HL-60 (cell line): ENCODE results near the gene NOP9.

ENCODE experiments used
- POLR2AphosphoS5 ChIP-seq: IDR thresholded peaks from 2 replicates; pipeline ENCODE4 v1.6.1; 2012; ENCODE audit warnings: low read depth
- TF ChIP-seq, protein P1 (sequence below): IDR thresholded peaks from one replicate; pipeline ENCODE4 v1.5.1; 2011; ENCODE audit warnings: low read length, control low read depth, inconsistent platforms; ENCODE audit not compliant: insufficient read depth
- TF ChIP-seq, protein P2 (sequence below): IDR thresholded peaks from 2 replicates; pipeline ENCODE4 v1.6.1; 2012; ENCODE audit warnings: low read depth; ENCODE audit not compliant: insufficient replicate concordance

- TF ChIP-seq, protein P1, sequence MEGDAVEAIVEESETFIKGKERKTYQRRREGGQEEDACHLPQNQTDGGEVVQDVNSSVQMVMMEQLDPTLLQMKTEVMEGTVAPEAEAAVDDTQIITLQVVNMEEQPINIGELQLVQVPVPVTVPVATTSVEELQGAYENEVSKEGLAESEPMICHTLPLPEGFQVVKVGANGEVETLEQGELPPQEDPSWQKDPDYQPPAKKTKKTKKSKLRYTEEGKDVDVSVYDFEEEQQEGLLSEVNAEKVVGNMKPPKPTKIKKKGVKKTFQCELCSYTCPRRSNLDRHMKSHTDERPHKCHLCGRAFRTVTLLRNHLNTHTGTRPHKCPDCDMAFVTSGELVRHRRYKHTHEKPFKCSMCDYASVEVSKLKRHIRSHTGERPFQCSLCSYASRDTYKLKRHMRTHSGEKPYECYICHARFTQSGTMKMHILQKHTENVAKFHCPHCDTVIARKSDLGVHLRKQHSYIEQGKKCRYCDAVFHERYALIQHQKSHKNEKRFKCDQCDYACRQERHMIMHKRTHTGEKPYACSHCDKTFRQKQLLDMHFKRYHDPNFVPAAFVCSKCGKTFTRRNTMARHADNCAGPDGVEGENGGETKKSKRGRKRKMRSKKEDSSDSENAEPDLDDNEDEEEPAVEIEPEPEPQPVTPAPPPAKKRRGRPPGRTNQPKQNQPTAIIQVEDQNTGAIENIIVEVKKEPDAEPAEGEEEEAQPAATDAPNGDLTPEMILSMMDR: no peak
- TF ChIP-seq, protein P2, sequence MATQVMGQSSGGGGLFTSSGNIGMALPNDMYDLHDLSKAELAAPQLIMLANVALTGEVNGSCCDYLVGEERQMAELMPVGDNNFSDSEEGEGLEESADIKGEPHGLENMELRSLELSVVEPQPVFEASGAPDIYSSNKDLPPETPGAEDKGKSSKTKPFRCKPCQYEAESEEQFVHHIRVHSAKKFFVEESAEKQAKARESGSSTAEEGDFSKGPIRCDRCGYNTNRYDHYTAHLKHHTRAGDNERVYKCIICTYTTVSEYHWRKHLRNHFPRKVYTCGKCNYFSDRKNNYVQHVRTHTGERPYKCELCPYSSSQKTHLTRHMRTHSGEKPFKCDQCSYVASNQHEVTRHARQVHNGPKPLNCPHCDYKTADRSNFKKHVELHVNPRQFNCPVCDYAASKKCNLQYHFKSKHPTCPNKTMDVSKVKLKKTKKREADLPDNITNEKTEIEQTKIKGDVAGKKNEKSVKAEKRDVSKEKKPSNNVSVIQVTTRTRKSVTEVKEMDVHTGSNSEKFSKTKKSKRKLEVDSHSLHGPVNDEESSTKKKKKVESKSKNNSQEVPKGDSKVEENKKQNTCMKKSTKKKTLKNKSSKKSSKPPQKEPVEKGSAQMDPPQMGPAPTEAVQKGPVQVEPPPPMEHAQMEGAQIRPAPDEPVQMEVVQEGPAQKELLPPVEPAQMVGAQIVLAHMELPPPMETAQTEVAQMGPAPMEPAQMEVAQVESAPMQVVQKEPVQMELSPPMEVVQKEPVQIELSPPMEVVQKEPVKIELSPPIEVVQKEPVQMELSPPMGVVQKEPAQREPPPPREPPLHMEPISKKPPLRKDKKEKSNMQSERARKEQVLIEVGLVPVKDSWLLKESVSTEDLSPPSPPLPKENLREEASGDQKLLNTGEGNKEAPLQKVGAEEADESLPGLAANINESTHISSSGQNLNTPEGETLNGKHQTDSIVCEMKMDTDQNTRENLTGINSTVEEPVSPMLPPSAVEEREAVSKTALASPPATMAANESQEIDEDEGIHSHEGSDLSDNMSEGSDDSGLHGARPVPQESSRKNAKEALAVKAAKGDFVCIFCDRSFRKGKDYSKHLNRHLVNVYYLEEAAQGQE: no peak
- no peak for TF ChIP-seq POLR2AphosphoS5
Measured at GRCh38 chr14:24337824-24338175, 38.1 kb downstream of the NOP9 start.
